GM10266 (cell line): Measurements from ENCODE around the gene STAMBP.

Experiments used
- DNase-seq: peaks from one replicate; pipeline ENCODE4 v3.0.0; 2012; ENCODE audit errors: extremely low spot score
- TF ChIP-seq, protein P1 (sequence below): IDR thresholded peaks from 2 replicates; pipeline ENCODE4 v1.5.1; 2012; ENCODE audit warnings: mild to moderate bottlenecking, low read depth; ENCODE audit not compliant: control insufficient read depth, insufficient read depth; ENCODE audit errors: missing control alignments

STAMBP gene

GRCh38 chr2:73910873-73911547, 82.2 kb downstream of the STAMBP start:
- TF ChIP-seq, protein P1, sequence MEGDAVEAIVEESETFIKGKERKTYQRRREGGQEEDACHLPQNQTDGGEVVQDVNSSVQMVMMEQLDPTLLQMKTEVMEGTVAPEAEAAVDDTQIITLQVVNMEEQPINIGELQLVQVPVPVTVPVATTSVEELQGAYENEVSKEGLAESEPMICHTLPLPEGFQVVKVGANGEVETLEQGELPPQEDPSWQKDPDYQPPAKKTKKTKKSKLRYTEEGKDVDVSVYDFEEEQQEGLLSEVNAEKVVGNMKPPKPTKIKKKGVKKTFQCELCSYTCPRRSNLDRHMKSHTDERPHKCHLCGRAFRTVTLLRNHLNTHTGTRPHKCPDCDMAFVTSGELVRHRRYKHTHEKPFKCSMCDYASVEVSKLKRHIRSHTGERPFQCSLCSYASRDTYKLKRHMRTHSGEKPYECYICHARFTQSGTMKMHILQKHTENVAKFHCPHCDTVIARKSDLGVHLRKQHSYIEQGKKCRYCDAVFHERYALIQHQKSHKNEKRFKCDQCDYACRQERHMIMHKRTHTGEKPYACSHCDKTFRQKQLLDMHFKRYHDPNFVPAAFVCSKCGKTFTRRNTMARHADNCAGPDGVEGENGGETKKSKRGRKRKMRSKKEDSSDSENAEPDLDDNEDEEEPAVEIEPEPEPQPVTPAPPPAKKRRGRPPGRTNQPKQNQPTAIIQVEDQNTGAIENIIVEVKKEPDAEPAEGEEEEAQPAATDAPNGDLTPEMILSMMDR, result no peak
- no peak for DNase-seq

DNA sequence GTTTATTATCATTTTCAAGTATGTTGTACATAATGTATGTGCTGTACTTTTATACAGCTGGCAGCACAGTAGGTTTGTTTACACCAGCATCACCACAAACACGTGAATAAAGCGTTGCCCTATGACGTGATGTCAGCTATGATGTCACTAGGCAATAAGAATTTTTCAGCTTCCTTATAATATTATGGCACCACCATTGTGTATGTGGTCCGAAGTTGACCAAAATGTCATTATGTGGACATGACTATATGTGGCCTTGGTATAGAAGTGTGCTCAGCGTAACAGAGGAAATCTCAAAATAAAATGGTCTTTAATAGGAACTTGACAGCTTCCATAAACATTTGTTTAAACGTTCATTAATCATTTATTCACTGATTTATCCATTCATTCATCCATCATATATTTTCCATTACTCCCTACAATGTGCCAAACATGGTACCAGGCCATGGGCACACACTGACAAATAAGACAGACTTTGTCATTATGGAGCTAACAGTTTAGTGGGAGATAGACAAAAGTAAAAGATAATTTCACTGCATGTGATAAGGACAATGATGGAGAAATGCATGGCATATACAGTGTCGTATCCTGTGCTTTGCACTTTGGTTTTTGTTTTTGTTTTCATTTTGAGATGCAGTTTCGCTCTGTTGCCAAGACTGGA, 82.9 kb downstream of the STAMBP start:
- DNase-seq, result no peak
- TF ChIP-seq, protein P1, result no peak

- TF ChIP-seq, protein P1, result no peak
- DNase-seq, result no peak
These were observed 84.8 kb downstream of the STAMBP start for GRCh38 chr2:73913414-73914054.

GRCh38 chr2:73914667-73915066, 85.9 kb downstream of the STAMBP start:
- DNase-seq, result no peak
- TF ChIP-seq, protein P1, result no peak

DNA sequence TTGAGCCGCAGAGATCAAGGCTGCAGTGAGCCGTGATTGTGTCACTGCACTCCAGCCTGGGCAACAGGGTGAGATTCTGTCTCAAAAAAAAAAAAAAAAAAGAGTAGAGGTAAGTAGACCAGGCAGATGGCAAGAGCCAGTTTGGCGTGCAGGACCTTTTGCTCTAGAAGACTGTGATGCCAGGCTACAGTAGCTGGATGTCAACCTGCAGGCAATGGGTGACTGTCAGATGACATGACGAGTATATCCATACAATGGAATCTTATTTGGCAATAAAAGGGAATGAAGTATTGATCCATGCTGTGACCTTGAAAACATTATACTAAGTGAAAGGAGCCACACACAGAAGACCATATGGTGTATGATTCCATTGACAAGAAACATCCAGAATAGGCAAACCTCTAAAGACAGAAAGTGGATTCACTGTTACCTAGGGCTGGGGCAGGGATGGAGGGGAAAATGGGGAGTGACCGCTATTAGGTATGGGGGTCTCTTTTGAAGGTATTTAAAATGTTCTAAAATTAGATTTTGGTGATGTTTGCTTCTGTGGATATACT, 86.8 kb downstream of the STAMBP start:
- TF ChIP-seq, protein P1, result no peak
- no peak for DNase-seq

GRCh38 chr2:73916666-73917065, 87.9 kb downstream of the STAMBP start:
- DNase-seq, result no peak
- TF ChIP-seq, protein P1, result no peak
